ENCODE measurements around the gene DYDC2.

Gene DYDC2

GRCh38 chr10:80321183-80321582, 35.4 kb upstream of the DYDC2 start:
- peak overlapping the region; percentile 94 for H3K27ac ChIP-seq
- TF ChIP-seq CTCF (IDR thresholded peaks at IDR 0.05), result no peak
- TF ChIP-seq ZFX (IDR thresholded peaks at IDR 0.05; ENCODE audit: borderline replicate concordance), result no peak

- H3K27ac ChIP-seq, result peak overlapping the region; percentile 94
- TF ChIP-seq ZFX (IDR thresholded peaks at IDR 0.05; ENCODE audit: borderline replicate concordance) (no peak), CTCF (IDR thresholded peaks at IDR 0.05) (no peak)
Observed at GRCh38 chr10:80322158-80322557, 34.4 kb upstream of the DYDC2 start.

GRCh38 chr10:80322711-80323110, 33.9 kb upstream of the DYDC2 start:
- TF ChIP-seq ZFX (IDR thresholded peaks at IDR 0.05; ENCODE audit: borderline replicate concordance), result no peak
- no peak for TF ChIP-seq CTCF (IDR thresholded peaks at IDR 0.05)
- peak overlapping the region; percentile 94 for H3K27ac ChIP-seq

- H3K27ac ChIP-seq, result peak overlapping the region; percentile 94; the same call in 1 of the 2 replicates
- TF ChIP-seq ZFX (IDR thresholded peaks at IDR 0.05; ENCODE audit: borderline replicate concordance) (no peak), CTCF (IDR thresholded peaks at IDR 0.05) (no peak)
Observed at GRCh38 chr10:80323311-80323710, 33.3 kb upstream of the DYDC2 start.

GRCh38 chr10:80324086-80324485, 32.5 kb upstream of the DYDC2 start:
- H3K27ac ChIP-seq, result no peak overlapping the region
- TF ChIP-seq ZFX (IDR thresholded peaks at IDR 0.05; ENCODE audit: borderline replicate concordance) (no peak), CTCF (IDR thresholded peaks at IDR 0.05) (no peak)

GRCh38 chr10:80324891-80325364, 31.7 kb upstream of the DYDC2 start:
- H3K27ac ChIP-seq, result no peak overlapping the region
- TF ChIP-seq ZFX (IDR thresholded peaks at IDR 0.05; ENCODE audit: borderline replicate concordance) (no peak), CTCF (IDR thresholded peaks at IDR 0.05) (no peak)

GRCh38 chr10:80333983-80334382, 22.6 kb upstream of the DYDC2 start:
- H3K27ac ChIP-seq, result no peak overlapping the region
- TF ChIP-seq ZFX (IDR thresholded peaks at IDR 0.05; ENCODE audit: borderline replicate concordance) (no peak), CTCF (IDR thresholded peaks at IDR 0.05) (no peak)

Measured in 22Rv1 (cell line).